A375 (cell line): ENCODE data around the gene ATOSB. TPM values are rescaled to one million over a fixed set of nuclear protein-coding genes. Genes with fewer than 3 reads are reported as not detected.

Source experiments
- total RNA-seq: library from RNA; depleted of rRNA; stranded (reverse); fragments of >200 nt; shearing (Covaris generic); gene quantifications from 2 replicates; pipeline ENCODE4 v1.2.3, GENCODE V29; 2014; rRNA removed

ATOSB gene, protein sequence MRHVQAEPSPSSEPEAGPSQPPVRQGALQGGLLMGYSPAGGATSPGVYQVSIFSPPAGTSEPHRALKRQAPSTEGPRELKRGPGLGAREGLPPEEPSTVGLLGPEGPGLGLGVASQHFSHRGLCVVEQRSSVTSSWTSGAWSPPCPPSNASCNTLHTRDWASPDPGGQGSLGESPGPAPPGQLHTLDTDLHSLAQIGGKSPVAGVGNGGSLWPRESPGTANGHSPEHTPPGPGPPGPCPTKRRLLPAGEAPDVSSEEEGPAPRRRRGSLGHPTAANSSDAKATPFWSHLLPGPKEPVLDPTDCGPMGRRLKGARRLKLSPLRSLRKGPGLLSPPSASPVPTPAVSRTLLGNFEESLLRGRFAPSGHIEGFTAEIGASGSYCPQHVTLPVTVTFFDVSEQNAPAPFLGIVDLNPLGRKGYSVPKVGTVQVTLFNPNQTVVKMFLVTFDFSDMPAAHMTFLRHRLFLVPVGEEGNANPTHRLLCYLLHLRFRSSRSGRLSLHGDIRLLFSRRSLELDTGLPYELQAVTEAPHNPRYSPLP
- 20.9 and 22.9 TPM in 2 replicates for total RNA-seq

DNA sequence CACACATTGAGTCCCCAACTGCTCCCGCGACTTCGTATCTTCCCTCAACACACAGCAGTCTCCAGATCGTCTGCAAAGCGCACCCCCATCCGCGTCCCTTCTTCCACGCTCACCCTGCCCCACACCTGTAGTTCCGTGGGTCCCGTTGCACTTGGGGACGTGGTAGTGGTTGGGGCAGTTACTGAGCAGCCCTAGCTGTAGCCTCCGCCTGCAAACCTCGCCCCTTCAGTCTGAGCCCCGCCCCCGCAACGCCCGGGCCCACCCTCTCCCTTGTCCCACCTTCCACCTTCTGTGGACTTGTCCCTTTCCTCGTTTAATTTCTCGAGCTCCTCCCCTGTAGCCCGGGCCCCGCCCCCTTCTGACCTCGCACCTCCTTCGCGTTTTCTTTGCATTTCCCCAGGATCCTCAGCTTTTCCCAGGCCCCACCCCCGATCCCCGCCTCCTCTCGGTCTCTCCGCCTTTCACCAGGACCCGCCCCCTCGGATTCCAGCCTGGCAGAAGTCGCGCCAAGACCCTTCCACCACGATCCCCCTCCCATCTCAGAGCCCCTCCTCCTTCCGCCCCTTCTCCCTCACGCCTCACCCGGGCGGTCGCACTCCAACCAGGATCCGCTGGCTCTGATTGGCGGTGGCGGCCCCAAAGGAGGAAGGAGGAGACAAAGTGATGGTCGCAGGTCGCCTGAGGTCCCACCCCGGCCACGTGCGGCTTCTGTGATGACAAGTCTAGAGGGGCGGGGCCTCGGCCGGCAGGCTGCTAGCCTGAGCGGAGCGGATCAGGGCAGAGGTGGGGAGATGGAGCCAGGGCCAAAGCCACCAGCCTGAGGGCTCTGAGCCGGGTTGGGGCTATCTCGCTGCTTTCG lies at the start of gene ATOSB:
ATOSB (minus strand) TSS at position 183 of the 859 bp plus-strand sequence. CDS start 7,588 bp downstream, outside the sequence.

GRCh38 chr9:35161713-35162604 lies 46.3 kb upstream of the ATOSB start, which contains the start of gene UNC13B:
Gene UNC13B, plus strand, starts transcription at chr9:35162009. Its CDS starts 275 bp downstream, at chr9:35162284.

DNA sequence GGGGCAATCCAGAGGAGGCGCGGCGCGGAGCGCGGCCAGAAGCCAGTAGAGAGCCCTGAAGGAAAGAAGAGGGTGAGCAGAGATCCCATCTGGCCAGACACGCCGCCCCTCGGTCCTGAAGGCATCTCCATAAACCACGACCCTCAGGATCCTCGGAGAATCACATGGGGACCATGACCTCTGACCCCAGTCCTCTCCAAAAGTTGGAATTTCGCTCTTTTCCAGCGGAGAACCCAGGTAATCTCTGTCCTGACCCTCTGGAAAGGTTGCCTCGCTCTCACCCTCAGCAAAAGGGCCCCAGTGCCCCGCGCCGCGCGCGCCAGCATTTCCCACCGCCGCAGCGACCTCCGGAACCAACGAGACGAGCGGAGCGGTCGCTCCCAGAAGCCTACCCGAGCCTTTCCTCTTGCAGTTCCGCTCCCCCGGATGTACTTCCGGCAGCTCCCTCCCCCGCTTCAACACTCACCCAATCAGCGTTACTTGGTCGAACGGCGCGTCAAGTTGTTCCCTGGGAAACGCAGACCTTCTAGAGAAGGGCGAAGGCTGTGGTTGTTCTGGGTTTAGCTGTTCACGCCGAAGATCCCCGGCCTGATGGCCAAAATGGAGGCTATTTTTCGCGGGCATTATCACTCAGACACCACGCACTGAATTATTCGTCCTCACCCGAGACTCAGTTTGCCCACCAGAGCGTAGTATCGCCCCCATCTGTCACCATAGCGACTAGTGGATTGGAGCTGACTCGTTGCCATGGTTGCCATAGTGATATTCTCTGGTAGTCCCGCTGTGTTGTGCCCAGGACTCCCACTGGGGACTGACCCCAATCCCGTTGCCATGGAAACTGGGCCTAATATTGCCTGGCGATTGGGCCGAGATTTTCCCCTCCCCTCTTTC lies 12.6 kb downstream of the ATOSB start, which contains the start of gene STOML2:
STOML2 (minus strand) TSS at position 363 of the 891 bp plus-strand sequence; CDS start at position 326, 37 bp downstream.

DNA sequence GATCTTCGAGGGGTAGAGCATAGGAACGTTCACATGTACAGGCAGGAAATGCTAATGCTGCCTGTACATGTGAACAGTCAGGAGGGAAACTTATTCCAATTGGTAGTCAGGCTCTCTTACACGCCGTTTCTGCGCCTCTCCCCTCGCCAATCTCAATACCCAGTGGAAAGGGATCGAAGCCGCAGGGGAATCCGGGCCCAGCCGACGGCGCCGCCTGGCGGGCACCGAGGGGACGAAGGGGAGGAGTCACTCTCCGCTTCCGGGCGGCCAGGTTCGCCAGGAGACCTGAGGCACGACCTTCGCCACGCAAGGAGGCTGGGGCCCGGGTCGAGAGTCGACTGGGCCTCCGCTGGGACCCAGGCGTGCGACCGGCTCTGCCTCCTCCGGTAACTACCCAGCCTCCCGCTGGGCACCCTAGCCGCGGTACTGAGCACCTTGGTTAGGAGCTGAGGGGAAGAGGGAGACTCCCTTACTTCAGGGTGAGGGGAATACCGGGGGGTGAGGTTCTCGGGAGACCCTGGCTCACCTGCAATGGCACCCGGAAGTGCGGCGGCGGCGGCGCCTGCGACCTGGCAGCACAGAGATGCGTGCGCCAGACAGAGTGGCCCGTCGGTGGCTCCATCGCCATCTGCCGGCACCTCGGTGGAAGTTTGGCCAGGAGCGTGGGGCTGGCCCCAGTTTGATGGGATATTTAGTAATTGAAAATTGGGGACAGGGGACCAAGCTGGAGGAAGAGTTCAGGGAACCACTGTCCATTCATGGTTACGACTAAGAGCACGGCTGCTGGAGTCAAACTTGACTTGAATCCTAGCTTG lies 19.4 kb downstream of the ATOSB start, which contains the start of gene PIGO:
PIGO (minus strand) TSS at position 557 of the 815 bp plus-strand sequence. CDS start 1,026 bp downstream, outside the sequence.

DNA sequence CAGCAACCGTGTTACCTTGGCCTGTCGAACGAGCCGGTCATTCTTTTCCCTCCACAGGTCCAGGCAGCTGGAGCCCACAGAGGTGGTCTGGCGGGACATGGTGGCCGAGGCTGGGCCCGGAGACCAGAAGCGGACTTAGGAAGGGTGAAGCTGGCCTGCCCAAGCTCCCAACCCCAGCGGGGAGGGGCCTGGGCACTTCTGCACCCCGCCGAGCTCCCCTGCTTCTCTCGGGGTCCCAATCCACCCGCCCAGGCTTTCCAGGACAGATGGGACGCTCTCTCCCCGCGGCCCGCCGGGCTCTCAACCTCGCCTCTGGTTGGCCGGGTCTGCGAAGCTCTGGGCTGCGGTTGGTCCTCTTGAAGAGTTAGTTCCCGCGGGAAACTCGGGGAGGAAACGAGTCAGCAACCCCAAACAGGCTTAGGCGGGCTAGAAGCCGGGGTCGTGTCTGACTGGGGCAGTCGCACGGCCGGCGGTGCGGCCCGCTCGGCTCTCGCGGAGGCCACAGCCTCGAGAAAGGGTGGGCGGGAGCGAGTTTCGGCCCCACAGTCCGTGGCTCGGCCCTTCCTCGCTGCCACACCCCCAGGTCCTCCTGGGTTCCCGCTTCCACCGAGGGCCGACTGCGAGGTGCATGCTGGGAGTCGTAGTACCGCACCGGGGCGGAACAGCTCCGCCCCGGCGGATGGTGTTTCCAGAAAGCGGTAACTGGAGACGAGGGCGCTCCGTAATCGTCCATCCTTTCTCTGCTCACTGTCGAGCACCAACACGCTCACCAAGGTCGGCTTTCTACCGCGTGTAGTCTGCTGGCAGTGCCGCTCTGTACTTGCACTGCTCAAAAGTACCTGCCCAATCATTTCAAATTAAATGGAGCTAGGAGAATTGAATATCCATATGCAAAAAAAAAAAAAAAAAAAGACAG lies 36.0 kb downstream of the ATOSB start, which contains the start of gene FANCG:
FANCG (minus strand) TSS at position 517 of the 916 bp plus-strand sequence; CDS start at position 99, 418 bp downstream.

DNA sequence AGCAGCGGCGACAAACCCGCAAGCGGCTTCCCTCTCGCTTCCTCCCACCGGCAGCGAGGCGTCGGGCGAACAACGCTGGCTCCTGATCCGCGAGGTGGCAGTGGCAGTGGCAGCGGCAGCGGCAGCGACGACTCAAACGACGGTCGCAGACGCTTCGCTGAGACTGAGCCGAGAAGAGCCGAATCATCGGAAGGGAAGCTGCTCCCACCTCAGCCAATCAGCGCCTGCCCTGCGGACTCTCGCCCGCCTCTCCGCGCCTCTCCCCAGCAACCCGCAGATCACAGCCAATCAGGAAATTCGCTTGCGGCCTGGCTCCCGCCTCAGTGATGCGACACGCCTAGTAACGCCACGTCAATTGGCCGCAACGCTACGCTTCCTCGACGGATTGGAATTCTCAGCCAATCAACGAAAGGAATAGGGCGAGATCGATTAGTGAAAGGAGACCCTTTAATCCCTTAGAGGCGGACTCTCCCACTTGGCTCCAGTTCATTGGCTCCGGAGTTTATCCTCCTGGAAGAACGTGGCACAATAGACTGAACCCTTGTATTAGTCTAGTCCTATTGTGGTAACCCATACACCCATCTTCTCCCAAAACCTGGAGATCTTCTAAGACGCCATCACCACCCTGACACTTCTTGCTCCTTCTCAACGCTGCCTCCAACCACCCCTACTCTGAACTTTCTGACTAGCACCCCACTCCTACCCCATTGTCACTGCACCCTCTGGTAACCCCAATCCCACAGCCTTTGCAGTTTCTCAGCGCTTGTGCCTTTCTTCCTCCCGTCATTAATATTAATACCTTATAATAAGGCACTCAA lies 43.0 kb downstream of the ATOSB start, which contains the start of gene VCP:
VCP (minus strand) TSS at position 165 of the 818 bp plus-strand sequence. CDS start 272 bp downstream, outside the sequence.

Other genes starting within 250 kb of the ATOSB start
- gene PHF24, start 157.6 kb downstream of the ATOSB start, total RNA-seq, result not detected in 2 replicates
- 3.5 and 6.3 TPM in 2 replicates for gene DNAJB5, start 126.1 kb downstream of the ATOSB start, total RNA-seq
- 230 and 251 TPM in 2 replicates for gene VCP, start 43.2 kb downstream of the ATOSB start, total RNA-seq
- 47.9 and 62.3 TPM in 2 replicates for gene FANCG, start 35.9 kb downstream of the ATOSB start, total RNA-seq
- 40.4 and 45.0 TPM in 2 replicates for gene PIGO, start 19.3 kb downstream of the ATOSB start, total RNA-seq
- 310 and 334 TPM in 2 replicates for gene STOML2, start 12.7 kb downstream of the ATOSB start, total RNA-seq
- gene UNC13B, start 46.1 kb upstream of the ATOSB start, total RNA-seq, result 9.1 and 10.4 TPM in 2 replicates